GM12872 (cell line): Measurements from ENCODE around the gene ZNF683.
"Not testable (repeated sequence)": the region's sequence is repeated elsewhere in the genome, so short reads cannot be mapped to it uniquely, and the experiment has no call there.

ENCODE experiments used
- TF ChIP-seq, protein P1 (sequence below): IDR thresholded peaks from 3 replicates; pipeline ENCODE4 v1.5.1; 2011; ENCODE audit warnings: low read depth, mild to moderate bottlenecking, low read length, moderate library complexity; ENCODE audit not compliant: insufficient read depth

The ZNF683 gene

DNA sequence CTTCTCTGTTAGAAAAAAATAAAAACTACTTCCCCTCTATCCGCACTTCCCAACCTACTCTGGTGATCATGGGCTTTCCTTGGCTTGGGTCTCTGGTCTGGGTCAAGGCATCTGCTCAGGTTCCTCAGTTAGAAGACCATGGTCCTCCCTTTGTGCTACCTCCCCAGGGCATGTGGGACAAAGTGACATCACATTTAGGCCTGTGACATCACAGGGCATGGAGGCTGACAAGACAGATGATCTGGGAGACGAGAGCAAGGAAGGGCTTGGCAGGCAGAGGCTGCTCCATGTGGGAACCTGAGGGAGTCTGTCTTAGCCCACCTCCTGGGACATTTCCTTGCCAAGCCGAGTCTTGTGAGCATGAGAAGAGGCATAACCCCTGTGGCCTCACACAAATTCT, at the start of gene ZNF683:
ZNF683 (minus strand) TSS at position 140 of the 400 bp plus-strand sequence. CDS start 4,179 bp downstream, outside the sequence.
- TF ChIP-seq, protein P1, sequence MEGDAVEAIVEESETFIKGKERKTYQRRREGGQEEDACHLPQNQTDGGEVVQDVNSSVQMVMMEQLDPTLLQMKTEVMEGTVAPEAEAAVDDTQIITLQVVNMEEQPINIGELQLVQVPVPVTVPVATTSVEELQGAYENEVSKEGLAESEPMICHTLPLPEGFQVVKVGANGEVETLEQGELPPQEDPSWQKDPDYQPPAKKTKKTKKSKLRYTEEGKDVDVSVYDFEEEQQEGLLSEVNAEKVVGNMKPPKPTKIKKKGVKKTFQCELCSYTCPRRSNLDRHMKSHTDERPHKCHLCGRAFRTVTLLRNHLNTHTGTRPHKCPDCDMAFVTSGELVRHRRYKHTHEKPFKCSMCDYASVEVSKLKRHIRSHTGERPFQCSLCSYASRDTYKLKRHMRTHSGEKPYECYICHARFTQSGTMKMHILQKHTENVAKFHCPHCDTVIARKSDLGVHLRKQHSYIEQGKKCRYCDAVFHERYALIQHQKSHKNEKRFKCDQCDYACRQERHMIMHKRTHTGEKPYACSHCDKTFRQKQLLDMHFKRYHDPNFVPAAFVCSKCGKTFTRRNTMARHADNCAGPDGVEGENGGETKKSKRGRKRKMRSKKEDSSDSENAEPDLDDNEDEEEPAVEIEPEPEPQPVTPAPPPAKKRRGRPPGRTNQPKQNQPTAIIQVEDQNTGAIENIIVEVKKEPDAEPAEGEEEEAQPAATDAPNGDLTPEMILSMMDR, result not testable (repeated sequence)

DNA sequence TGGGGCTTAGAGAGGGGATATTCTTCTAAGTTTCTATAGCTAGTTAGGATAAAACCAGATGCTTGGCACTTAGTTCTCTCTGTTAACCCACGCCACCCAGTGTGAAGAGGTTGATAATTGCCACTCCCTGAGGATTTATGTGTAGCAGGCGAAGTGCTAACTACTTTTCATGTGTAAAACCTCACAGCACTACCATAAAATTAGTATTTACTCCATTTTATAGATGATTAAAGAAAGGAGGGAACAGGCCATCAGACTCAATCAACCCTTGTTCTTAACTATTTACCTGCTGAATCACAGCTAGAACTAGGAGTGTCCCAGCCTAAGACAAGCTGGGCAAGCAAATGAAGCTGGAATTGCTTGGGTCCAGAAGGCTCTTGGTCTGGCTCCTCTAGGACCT, 46.9 kb upstream of the ZNF683 start:
- TF ChIP-seq, protein P1, result no peak

DNA sequence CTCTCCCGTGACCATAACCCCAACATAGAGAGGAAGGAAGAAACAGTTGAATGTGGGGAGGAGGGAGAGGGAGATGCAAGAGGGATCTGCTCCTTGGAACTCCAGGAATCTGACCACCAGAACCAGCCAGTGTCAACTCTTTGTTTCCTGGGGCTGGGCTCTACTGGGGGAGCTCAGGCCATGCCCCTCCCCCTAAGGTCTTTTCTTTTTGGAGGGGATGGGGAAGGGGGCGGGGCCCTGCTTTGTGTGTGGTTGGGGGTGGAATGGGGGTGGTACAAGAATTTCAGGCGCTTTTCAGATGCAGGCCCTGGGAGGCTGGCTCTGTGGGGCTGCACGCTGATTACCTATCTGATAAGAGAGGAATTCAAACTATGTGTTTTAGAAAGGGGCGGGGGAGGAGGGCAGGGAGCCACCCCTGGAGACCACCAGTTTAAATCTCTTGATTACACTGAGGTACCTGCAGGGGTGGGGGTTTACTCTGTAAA, 46.4 kb upstream of the ZNF683 start:
- TF ChIP-seq, protein P1, result no peak

- TF ChIP-seq, protein P1, result peak; percentile 98
These were observed 44.7 kb upstream of the ZNF683 start for GRCh38 chr1:26417111-26417759.

GRCh38 chr1:26413031-26413430, 40.5 kb upstream of the ZNF683 start:
- TF ChIP-seq, protein P1, result no peak

DNA sequence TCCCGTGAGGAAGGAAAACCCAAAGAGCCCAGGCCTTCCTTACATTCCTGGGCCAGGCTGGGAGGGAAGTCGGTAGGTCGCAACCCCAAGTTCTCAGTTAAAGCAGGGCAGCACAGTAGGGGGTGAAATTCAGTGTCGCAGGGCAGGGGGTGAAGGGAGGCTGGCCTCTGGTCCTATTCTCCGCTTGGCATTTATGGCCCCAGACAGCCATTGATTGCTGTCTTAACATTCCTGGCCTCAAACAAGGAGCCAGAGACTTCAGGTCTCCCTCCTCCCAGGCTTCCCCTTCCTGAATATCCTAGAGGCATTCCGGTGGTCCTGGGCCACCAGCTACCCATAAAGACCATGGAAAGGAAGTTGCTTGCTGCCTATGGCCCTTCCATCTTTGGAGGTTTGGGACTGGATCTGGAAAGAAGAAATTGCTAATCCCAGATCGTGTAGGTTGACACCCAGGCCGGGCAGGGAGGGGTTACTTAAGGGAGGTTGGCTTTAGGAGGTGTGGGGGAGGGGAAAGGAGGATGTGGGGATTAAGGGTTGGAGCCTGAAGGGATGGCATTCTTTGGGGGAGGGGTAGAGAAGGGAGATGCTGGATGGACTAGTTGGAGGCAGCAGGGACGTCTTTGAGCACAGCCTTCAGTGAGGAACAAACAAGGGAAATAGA, 39.8 kb upstream of the ZNF683 start:
- TF ChIP-seq, protein P1, result no peak

DNA sequence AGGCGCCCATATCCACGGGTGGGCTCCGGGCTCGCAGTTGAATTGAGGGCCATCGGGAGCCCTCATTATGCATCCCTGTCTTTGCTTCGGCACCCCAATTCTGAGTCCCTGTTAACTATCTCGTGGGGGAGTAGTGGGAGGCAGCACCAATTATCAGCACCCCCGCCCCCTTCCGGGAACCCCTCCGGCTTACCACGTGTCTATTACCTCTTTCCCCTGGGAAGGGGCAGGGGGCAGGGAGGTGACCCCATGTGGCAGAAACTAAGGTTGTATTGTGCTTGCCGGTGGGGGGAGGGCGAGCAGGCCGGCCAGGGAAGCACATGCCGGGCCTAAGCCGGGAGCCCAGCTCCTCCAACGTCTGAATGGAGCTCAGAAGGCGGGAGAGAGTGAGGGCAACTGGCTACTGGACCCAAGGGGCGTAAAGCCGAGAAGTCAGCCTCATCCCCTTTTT, 39.1 kb upstream of the ZNF683 start:
- TF ChIP-seq, protein P1, result no peak
